HCT116 (cell line): ENCODE data around the gene TIAM2. TPM values are rescaled to one million over a fixed set of nuclear protein-coding genes. Genes with fewer than 3 reads are reported as not detected.

ENCODE experiments used
- ATAC-seq: fragments of 200-7000 bp; cut with Tn5 transposase; 2 replicates; pipeline ENCODE4 v1.9.1; 2020; ENCODE audit warnings: mild to moderate bottlenecking, moderate library complexity
- BruUV-seq: library from RNA; stranded (reverse); fragments of 400-500 nt; replicated peaks from 2 replicates; lab custom pipeline; 2021; lab: Mats Ljungman, UMichigan
- CTCF ChIA-PET: fragments of 300-600 bp; sonication (Branson Sonifier 250); formaldehyde crosslinking; loops from one replicate; lab custom pipeline; 2021; ENCODE audit warnings: antibody characterized with exemption; lab: Charles Lee
- POLR2A ChIA-PET: fragments of 300-600, 350-600 bp; sonication (Branson Sonifier 250); formaldehyde crosslinking; loops from one replicate; lab custom pipeline; 2021; ENCODE audit warnings: antibody characterized with exemption; lab: Charles Lee
- RAD21 ChIA-PET, 2 experiments: fragments of 300-600 bp; sonication (Branson Sonifier 250); formaldehyde crosslinking; loops; one replicate each; lab custom pipeline; 2023; ENCODE audit warnings: low total read pairs in 2 of 2; ENCODE audit not compliant: uncharacterized antibody in 2 of 2, unreplicated experiment in 2 of 2, low non-redundant PET in 1 of 2; lab: Charles Lee
- DNase-seq: peaks from one replicate; pipeline ENCODE4 v3.0.0-alpha.2; 2010; ENCODE audit warnings: low read depth, low spot score
- H2AFZ ChIP-seq: fragments of 200-600 bp; shearing (Covaris generic), sonication (generic); 2 replicates; pipeline ENCODE4 v1.6.1; 2017; ENCODE audit warnings: low read depth, mixed run types, mixed read lengths, antibody characterized with exemption, low read length; ENCODE audit not compliant: poor library complexity, severe bottlenecking
- H3K27ac ChIP-seq: 2 replicates; pipeline ENCODE4 v1.5.1; 2012; ENCODE audit warnings: low read depth, low read length
- H3K27me3 ChIP-seq: fragments of 200-600 bp; sonication (generic); 2 replicates; pipeline ENCODE4 v1.6.1; 2016; ENCODE audit warnings: mixed run types, low read length, mixed read lengths; ENCODE audit not compliant: insufficient read depth
- H3K36me3 ChIP-seq, 2 experiments: fragments of 200-500 bp in 1 of 2; fragments of 200-600 bp in 1 of 2; sonication (Bioruptor generic) in 1 of 2; sonication (generic) in 1 of 2; 2 replicates each; pipeline versions ENCODE4 v1.5.1 to v1.6.1; 2014 to 2016; ENCODE audit warnings: low read length in 2 of 2, inconsistent platforms in 1 of 2, mixed read lengths in 1 of 2, mixed run types in 1 of 2; ENCODE audit not compliant: insufficient read depth in 2 of 2, control insufficient read depth in 1 of 2
- H3K4me1 ChIP-seq, 2 experiments: fragments of 200-600 bp in 1 of 2; sonication (generic) in 1 of 2; 2 replicates each; pipeline versions ENCODE4 v1.5.1 to v1.6.1; 2012 to 2017; ENCODE audit warnings: low read length in 2 of 2, inconsistent platforms in 1 of 2, mild to moderate bottlenecking in 1 of 2, mixed read lengths in 1 of 2, mixed run types in 1 of 2, moderate library complexity in 1 of 2; ENCODE audit not compliant: insufficient read depth in 2 of 2, control insufficient read depth in 1 of 2
- H3K4me2 ChIP-seq: fragments of 200-600 bp; sonication (generic); 2 replicates; pipeline ENCODE4 v1.6.1; 2017; ENCODE audit warnings: mixed run types, low read length, mixed read lengths
- H3K4me3 ChIP-seq, 2 experiments: fragments of 200-600 bp in 1 of 2; sonication (generic) in 1 of 2; replicated peaks in 1 of 2; 2 replicates each; pipeline ENCODE4 v1.5.1; 2011 to 2016; ENCODE audit warnings: low read length in 2 of 2, control low read depth in 1 of 2, low read depth in 1 of 2, mild to moderate bottlenecking in 1 of 2, mixed read lengths in 1 of 2, mixed run types in 1 of 2
- H3K79me2 ChIP-seq: fragments of 200-600 bp; sonication (generic); 2 replicates; pipeline ENCODE4 v1.6.1; 2017; ENCODE audit warnings: mild to moderate bottlenecking, mixed run types, low read length, moderate library complexity, mixed read lengths; ENCODE audit not compliant: insufficient read depth
- H3K9ac ChIP-seq: fragments of 200-600 bp; sonication (generic); 2 replicates; pipeline ENCODE4 v1.6.1; 2016; ENCODE audit warnings: low read length, mixed read lengths
- H3K9me2 ChIP-seq: fragments of 200-600 bp; sonication (generic), shearing (Covaris generic); 2 replicates; pipeline ENCODE4 v1.6.1; 2017; ENCODE audit warnings: mixed run types, mild to moderate bottlenecking, moderate library complexity; ENCODE audit not compliant: insufficient read depth
- H3K9me3 ChIP-seq, 2 experiments: fragments of 200-500 bp in 1 of 2; fragments of 200-600 bp in 1 of 2; sonication (Bioruptor generic) in 1 of 2; sonication (generic) in 1 of 2; 2 replicates each; pipeline ENCODE4 v1.6.1; 2014 to 2017; ENCODE audit warnings: low read length in 2 of 2, mixed read lengths in 2 of 2, inconsistent platforms in 1 of 2, low read depth in 1 of 2, mild to moderate bottlenecking in 1 of 2, mixed run types in 1 of 2, moderate library complexity in 1 of 2; ENCODE audit not compliant: control insufficient read depth in 1 of 2, insufficient read depth in 1 of 2
- H4K20me1 ChIP-seq: fragments of 200-600 bp; sonication (generic), shearing (Covaris generic); 2 replicates; pipeline ENCODE4 v1.6.1; 2017; ENCODE audit warnings: mixed run types, mild to moderate bottlenecking, moderate library complexity; ENCODE audit not compliant: insufficient read depth
- CTCF ChIP-seq, 3 experiments: fragments of 200-600 bp in 1 of 3; sonication (generic) in 1 of 3; IDR thresholded peaks in 2 of 3; conservative IDR thresholded peaks in 1 of 3; 2 replicates each; pipeline ENCODE4 v1.5.1; 2012 to 2017; ENCODE audit warnings: low read depth in 2 of 3, low read length in 2 of 3, antibody characterized with exemption in 1 of 3, borderline replicate concordance in 1 of 3, control low read depth in 1 of 3, mild to moderate bottlenecking in 1 of 3, mixed read lengths in 1 of 3, mixed run types in 1 of 3, moderate library complexity in 1 of 3; ENCODE audit not compliant: insufficient read depth in 1 of 3
- EZH2 ChIP-seq: fragments of 200-600 bp; sonication (generic); IDR thresholded peaks from 2 replicates; pipeline ENCODE4 v1.6.1; 2017; ENCODE audit warnings: antibody characterized with exemption, mixed run types
- FOSL1 ChIP-seq: IDR thresholded peaks from 2 replicates; pipeline ENCODE4 v1.6.1; 2012; ENCODE audit warnings: low read depth
- JUND ChIP-seq: IDR thresholded peaks from 2 replicates; pipeline ENCODE4 v1.6.1; 2012
- POLR2AphosphoS5 ChIP-seq: IDR thresholded peaks from 2 replicates; pipeline ENCODE4 v1.6.1; 2011; ENCODE audit warnings: mild to moderate bottlenecking, low read depth, low read length, moderate library complexity
- SIN3A ChIP-seq: IDR thresholded peaks from 2 replicates; pipeline ENCODE4 v1.6.1; 2012; ENCODE audit warnings: low read depth
- SRF ChIP-seq: IDR thresholded peaks from 2 replicates; pipeline ENCODE4 v1.6.1; 2012; ENCODE audit warnings: low read depth
- ZFX ChIP-seq: fragments of 450-650 bp; IDR thresholded peaks from 2 replicates; pipeline ENCODE4 v1.6.1; 2017
- intact Hi-C: fragments of 100-400 bp; cut with micrococcal nuclease; formaldehyde crosslinking; loops from 2 replicates; pipeline ENCODE4 v1.10.0; 2022
- total RNA-seq: library from RNA; stranded (reverse); gene quantifications from one replicate; pipeline ENCODE4 v1.2.1, GENCODE V29; 2021; ENCODE audit not compliant: unreplicated experiment
- TF ChIP-seq, protein P1 (sequence below): IDR thresholded peaks from 2 replicates; pipeline ENCODE4 v1.6.1; 2012
- TF ChIP-seq, protein P2 (sequence below): IDR thresholded peaks from 2 replicates; pipeline ENCODE4 v1.6.1; 2012

Gene TIAM2
- total RNA-seq, 1 experiment from 2014 or later, result 9.4 TPM

DNA sequence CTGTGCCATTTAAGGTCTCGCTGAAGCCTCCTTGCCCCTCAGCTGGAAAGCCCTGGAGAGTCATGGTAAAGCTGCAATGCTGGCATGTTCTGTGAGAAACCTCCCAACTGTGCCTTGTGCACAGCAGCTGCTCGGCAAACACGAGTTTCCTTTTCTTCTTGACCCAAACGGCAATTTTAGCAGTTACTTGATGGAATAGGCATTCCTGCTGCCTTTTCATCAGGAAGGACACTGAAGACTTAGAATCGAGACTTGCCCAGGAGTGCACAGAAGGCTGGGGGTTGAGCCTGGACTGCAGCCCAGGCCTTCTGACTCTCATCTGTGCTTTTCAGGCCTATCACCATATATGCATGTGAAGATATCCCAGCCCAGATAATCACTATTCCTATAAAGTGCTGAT, 240.0 kb downstream of the TIAM2 start:
- no peaks in the 10 kb centered on the region for H4K20me1 ChIP-seq
- H3K9ac ChIP-seq, result no peak overlapping the region
- H2AFZ ChIP-seq, result no peak overlapping the region
- H3K4me2 ChIP-seq, result no peak overlapping the region
- TF ChIP-seq JUND (no peak), CTCF (IDR thresholded peaks at IDR 0.05 in 2 of 3, conservative IDR thresholded peaks at IDR 0.05 in 1 of 3; ENCODE audit: borderline replicate concordance in 1 of 3, insufficient read depth in 1 of 3, low read depth in 2 of 3, low read length in 2 of 3) (no peak), ZFX (no peak), POLR2AphosphoS5 (no peak), SRF (no peak), SIN3A (no peak), EZH2 (no peak)
- TF ChIP-seq, protein P1, sequence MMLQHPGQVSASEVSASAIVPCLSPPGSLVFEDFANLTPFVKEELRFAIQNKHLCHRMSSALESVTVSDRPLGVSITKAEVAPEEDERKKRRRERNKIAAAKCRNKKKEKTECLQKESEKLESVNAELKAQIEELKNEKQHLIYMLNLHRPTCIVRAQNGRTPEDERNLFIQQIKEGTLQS, result no peak
- TF ChIP-seq, protein P2, sequence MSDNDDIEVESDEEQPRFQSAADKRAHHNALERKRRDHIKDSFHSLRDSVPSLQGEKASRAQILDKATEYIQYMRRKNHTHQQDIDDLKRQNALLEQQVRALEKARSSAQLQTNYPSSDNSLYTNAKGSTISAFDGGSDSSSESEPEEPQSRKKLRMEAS, result no peak
- H3K4me3 ChIP-seq, result no peak overlapping the region
- BruUV-seq, result no TSS peak
- ATAC-seq, result no peak
- no peaks in the 10 kb centered on the region for H3K9me2 ChIP-seq
- RAD21 ChIA-PET, result no interaction called here
- DNase-seq, result no peak
- H3K36me3 ChIP-seq, result no peaks in the 10 kb centered on the region
- H3K4me1 ChIP-seq, result no peaks in the 10 kb centered on the region
- H3K9me3 ChIP-seq, result no peaks in the 10 kb centered on the region; a peak in 1 of 4 replicates
- H3K27me3 ChIP-seq, result no peaks in the 10 kb centered on the region
- CTCF ChIA-PET, result no interaction called here
- H3K27ac ChIP-seq, result no peak overlapping the region
- H3K79me2 ChIP-seq, result no peaks in the 10 kb centered on the region
- POLR2A ChIA-PET, result no interaction called here
- intact Hi-C loops, result no loop called here

DNA sequence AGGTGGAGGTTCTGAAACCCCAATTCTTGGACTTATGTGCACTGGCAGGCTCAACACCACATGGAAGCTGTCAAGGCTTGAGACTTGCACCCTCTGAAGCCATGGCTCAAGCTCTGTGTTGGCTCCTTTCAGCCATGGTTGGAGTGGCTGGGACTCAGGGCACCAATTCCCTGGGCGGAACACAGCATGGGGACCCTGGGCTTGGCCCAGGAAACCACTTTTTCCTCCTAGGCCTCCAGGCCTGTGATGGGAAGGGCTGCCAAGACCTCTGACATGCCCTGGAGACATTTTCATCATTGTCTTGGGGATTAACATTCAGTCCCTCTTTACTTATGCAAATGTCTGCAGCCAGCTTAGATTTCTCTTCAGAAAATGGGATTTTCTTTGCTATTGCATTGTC, 242.5 kb downstream of the TIAM2 start:
- no peak overlapping the region for H3K9ac ChIP-seq
- no peaks in the 10 kb centered on the region for H3K27me3 ChIP-seq
- ATAC-seq, result no peak
- no peaks in the 10 kb centered on the region for H3K9me2 ChIP-seq
- POLR2A ChIA-PET, result no interaction called here
- H3K4me2 ChIP-seq, result no peak overlapping the region
- intact Hi-C loops, result no loop called here
- H3K27ac ChIP-seq, result no peak overlapping the region
- H3K79me2 ChIP-seq, result no peaks in the 10 kb centered on the region
- no peaks in the 10 kb centered on the region for H3K36me3 ChIP-seq
- TF ChIP-seq FOSL1, result no peak
- TF ChIP-seq, all 23 proteins: peak for 0
- RAD21 ChIA-PET, result no interaction called here
- no peaks in the 10 kb centered on the region for H4K20me1 ChIP-seq
- CTCF ChIA-PET, result no interaction called here
- no peak overlapping the region for H3K4me3 ChIP-seq
- H2AFZ ChIP-seq, result no peak overlapping the region
- no peak for DNase-seq
- no peaks in the 10 kb centered on the region for H3K4me1 ChIP-seq
- no peaks in the 10 kb centered on the region; a peak in 1 of 4 replicates for H3K9me3 ChIP-seq
- BruUV-seq, result no TSS peak
